IMR-90 (cell line): Measurements from ENCODE around the gene LRRFIP1. TPM values are rescaled to one million over a fixed set of nuclear protein-coding genes. Genes with fewer than 3 reads are reported as not detected.

Source experiments
- ATAC-seq: fragments of 200-7000 bp; cut with Tn5 transposase; 2 replicates; pipeline ENCODE4 v1.9.1; 2020; ENCODE audit warnings: low read depth, mild to moderate bottlenecking, moderate library complexity
- BruUV-seq: library from RNA; stranded (reverse); fragments of 400-500 nt; replicated peaks from 2 replicates; lab custom pipeline; 2021; lab: Mats Ljungman, UMichigan
- CTCF ChIA-PET: fragments of 300-600 bp; formaldehyde crosslinking; extraction: SDS; loops from one replicate; lab custom pipeline; 2021; ENCODE audit warnings: antibody characterized with exemption; lab: Yijun Ruan, JAX
- POLR2A ChIA-PET: fragments of 300-600 bp; sonication (Branson Sonifier 250); formaldehyde crosslinking; loops from one replicate; lab custom pipeline; 2022; ENCODE audit warnings: antibody characterized with exemption; ENCODE audit not compliant: unreplicated experiment; lab: Charles Lee
- DNase-seq: peaks from one replicate; pipeline ENCODE4 v3.0.0; 2013
- H2AFZ ChIP-seq: replicated peaks from 2 replicates; pipeline ENCODE3; 2013; ENCODE audit warnings: low read length, mild to moderate bottlenecking; ENCODE audit not compliant: poor library complexity
- H2AK5ac ChIP-seq: 2 replicates; pipeline ENCODE4 v1.6.1; 2013; ENCODE audit warnings: low read depth, low read length, inconsistent platforms
- H2AK9ac ChIP-seq: replicated peaks from 2 replicates; pipeline ENCODE3; 2013; ENCODE audit warnings: mild to moderate bottlenecking, low read depth, low read length, moderate library complexity; ENCODE audit not compliant: poor library complexity
- H2BK120ac ChIP-seq: 2 replicates; pipeline ENCODE4 v1.6.1; 2013; ENCODE audit warnings: low read depth, low read length, inconsistent platforms
- H2BK15ac ChIP-seq: 3 replicates; pipeline ENCODE4 v1.6.1; 2013; ENCODE audit warnings: low read depth, low read length, inconsistent platforms
- H2BK20ac ChIP-seq: 2 replicates; pipeline ENCODE4 v1.6.1; 2013; ENCODE audit warnings: low read depth, mild to moderate bottlenecking, inconsistent platforms, low read length, moderate library complexity
- H2BK5ac ChIP-seq: 2 replicates; pipeline ENCODE4 v1.6.1; 2013; ENCODE audit warnings: mild to moderate bottlenecking, low read depth, low read length, inconsistent platforms; ENCODE audit not compliant: poor library complexity, severe bottlenecking
- H3K14ac ChIP-seq: replicated peaks from 2 replicates; pipeline ENCODE4 v1.6.1; 2013; ENCODE audit warnings: low read depth, low read length, inconsistent platforms
- H3K18ac ChIP-seq: 2 replicates; pipeline ENCODE4 v1.6.1; 2013; ENCODE audit warnings: low read depth, low read length, control low read depth
- H3K23ac ChIP-seq: 2 replicates; pipeline ENCODE4 v1.6.1; 2013; ENCODE audit warnings: low read depth, low read length, inconsistent platforms
- H3K27ac ChIP-seq: 2 replicates; pipeline ENCODE4 v1.5.1; 2013; ENCODE audit warnings: mild to moderate bottlenecking, control low read depth, low read length; ENCODE audit not compliant: insufficient read depth
- H3K27me3 ChIP-seq: 2 replicates; pipeline ENCODE4 v1.6.1; 2013; ENCODE audit warnings: low read length; ENCODE audit not compliant: control insufficient read depth, insufficient read depth
- H3K36me3 ChIP-seq: 2 replicates; pipeline ENCODE4 v1.6.1; 2013; ENCODE audit warnings: low read length, mixed read lengths; ENCODE audit not compliant: control insufficient read depth, insufficient read depth
- H3K4ac ChIP-seq: 2 replicates; pipeline ENCODE4 v1.6.1; 2013; ENCODE audit warnings: low read depth, low read length, inconsistent platforms
- H3K4me1 ChIP-seq: 2 replicates; pipeline ENCODE4 v1.6.1; 2013; ENCODE audit warnings: low read length, mixed read lengths; ENCODE audit not compliant: control insufficient read depth, insufficient read depth
- H3K4me2 ChIP-seq: 2 replicates; pipeline ENCODE4 v1.6.1; 2013; ENCODE audit warnings: low read depth, mild to moderate bottlenecking, control low read depth, low read length, moderate library complexity
- H3K4me3 ChIP-seq: 2 replicates; pipeline ENCODE4 v1.5.1; 2013; ENCODE audit warnings: low read depth, mild to moderate bottlenecking, control low read depth, low read length, moderate library complexity; ENCODE audit not compliant: insufficient read depth
- H3K56ac ChIP-seq: 2 replicates; pipeline ENCODE4 v1.6.1; 2013; ENCODE audit warnings: low read length, inconsistent platforms; ENCODE audit not compliant: insufficient read depth; ENCODE audit errors: extremely low read depth
- H3K79me1 ChIP-seq, 2 experiments: 2 replicates each; pipeline ENCODE4 v1.6.1; 2013; ENCODE audit warnings: low read length in 2 of 2, inconsistent platforms in 1 of 2, low read depth in 1 of 2
- H3K9ac ChIP-seq: 2 replicates; pipeline ENCODE4 v1.6.1; 2013; ENCODE audit warnings: low read depth, low read length, control low read depth
- H3K9me1 ChIP-seq: 2 replicates; pipeline ENCODE4 v1.6.1; 2013; ENCODE audit warnings: low read length, inconsistent platforms; ENCODE audit not compliant: insufficient read depth
- H3K9me3 ChIP-seq: 2 replicates; pipeline ENCODE4 v1.6.1; 2013; ENCODE audit warnings: low read length; ENCODE audit not compliant: control insufficient read depth, insufficient read depth
- H4K20me1 ChIP-seq: 2 replicates; pipeline ENCODE4 v1.6.1; 2013; ENCODE audit warnings: low read length, inconsistent platforms; ENCODE audit not compliant: insufficient read depth
- H4K5ac ChIP-seq: 2 replicates; pipeline ENCODE4 v1.6.1; 2013; ENCODE audit warnings: mild to moderate bottlenecking, low read depth, low read length, control low read depth
- H4K8ac ChIP-seq, 2 experiments: 2 replicates each; pipeline ENCODE4 v1.6.1; 2013; ENCODE audit warnings: low read depth in 2 of 2, low read length in 2 of 2, control low read depth in 1 of 2, inconsistent platforms in 1 of 2
- H4K91ac ChIP-seq: 2 replicates; pipeline ENCODE4 v1.6.1; 2013; ENCODE audit warnings: low read depth, low read length, inconsistent platforms; ENCODE audit not compliant: insufficient read depth
- BHLHE40 ChIP-seq: fragments of 150-350 bp; IDR thresholded peaks from 2 replicates; pipeline ENCODE4 v1.6.1; 2016; ENCODE audit warnings: mild to moderate bottlenecking, low read depth, low read length
- CHD1 ChIP-seq: IDR thresholded peaks from 2 replicates; pipeline ENCODE4 v1.6.1; 2012; ENCODE audit warnings: low read depth, low read length, improper control_type of control experiment
- FOS ChIP-seq: fragments of 150-350 bp; IDR thresholded peaks from 2 replicates; pipeline ENCODE4 v1.6.1; 2016; ENCODE audit warnings: low read depth, low read length
- MAFK ChIP-seq: IDR thresholded peaks from 2 replicates; pipeline ENCODE4 v1.6.1; 2012; ENCODE audit warnings: low read depth, low read length, improper control_type of control experiment
- MAZ ChIP-seq: IDR thresholded peaks from 2 replicates; pipeline ENCODE4 v1.6.1; 2012; ENCODE audit warnings: low read depth, mild to moderate bottlenecking, low read length, improper control_type of control experiment, moderate library complexity, borderline replicate concordance
- RCOR1 ChIP-seq: IDR thresholded peaks from 2 replicates; pipeline ENCODE4 v1.6.1; 2012; ENCODE audit warnings: mild to moderate bottlenecking, low read length, improper control_type of control experiment; ENCODE audit not compliant: insufficient replicate concordance
- RFX5 ChIP-seq: IDR thresholded peaks from 2 replicates; pipeline ENCODE4 v1.8.0; 2012; ENCODE audit warnings: low read depth, mild to moderate bottlenecking, low read length, moderate library complexity
- SMC3 ChIP-seq: fragments of 150-350 bp; IDR thresholded peaks from 2 replicates; pipeline ENCODE4 v1.6.1; 2016; ENCODE audit warnings: low read depth, mild to moderate bottlenecking, antibody characterized with exemption, low read length, moderate library complexity
- WGBS, 2 experiments: methylation state at CpG; one replicate each; pipeline versions ENCODE4 v1.1.5 to v1.1.7; 2013; ENCODE audit warnings: missing lambda C conversion rate in 2 of 2; ENCODE audit not compliant: insufficient read length in 1 of 2; ENCODE audit errors: extremely low coverage in 2 of 2; 5-methylcytosine and 5-hydroxymethylcytosine counted together
- dilution Hi-C: fragments of 300-500 bp; cut with HindIII; formaldehyde crosslinking; loops from one replicate; pipeline ENCODE4 v1.14.3; 2018; ENCODE audit warnings: low sequenced_read_pairs; ENCODE audit not compliant: unreplicated experiment
- in situ Hi-C: fragments of 300-500 bp; cut with MboI; formaldehyde crosslinking; loops from 3 replicates; pipeline ENCODE4 v1.14.3; 2019; ENCODE audit warnings: low sequenced_read_pairs, inconsistent platforms, mixed read lengths
- intact Hi-C: fragments of 100-400 bp; cut with micrococcal nuclease; formaldehyde crosslinking; loops from 2 replicates; pipeline ENCODE4 v1.10.0; 2022
- polyA plus RNA-seq, 3 experiments: library from polyadenylated mRNA; depleted of rRNA; stranded (reverse); fragments of >200 nt; gene quantifications; 2 replicates each; pipeline ENCODE4 v1.2.3, GENCODE V29; 2012; ENCODE audit warnings: low replicate concordance in 1 of 3
- total RNA-seq: library from RNA; depleted of rRNA; stranded (reverse); fragments of >200 nt; gene quantifications from 2 replicates; pipeline ENCODE4 v1.2.3, GENCODE V29; 2012
- TF ChIP-seq, protein P1 (sequence below): conservative IDR thresholded peaks from 2 replicates; pipeline ENCODE4 v1.5.1; 2012; ENCODE audit warnings: mild to moderate bottlenecking, low read depth, low read length, improper control_type of control experiment
- TF ChIP-seq, protein P2 (sequence below): fragments of 150-350 bp; IDR thresholded peaks from 2 replicates; pipeline ENCODE4 v1.6.1; 2017; ENCODE audit warnings: mild to moderate bottlenecking, antibody characterized with exemption, low read length, low read depth
- TF ChIP-seq, protein P3 (sequence below): fragments of 150-350 bp; IDR thresholded peaks from 2 replicates; pipeline ENCODE4 v1.6.1; 2016; ENCODE audit warnings: low read depth, mild to moderate bottlenecking, low read length, moderate library complexity, borderline replicate concordance

Gene LRRFIP1
- total and polyA plus RNA-seq, 2 of the 4 experiments (the other 2 are of a cell fraction) = 52.2 to 54.4 TPM

DNA sequence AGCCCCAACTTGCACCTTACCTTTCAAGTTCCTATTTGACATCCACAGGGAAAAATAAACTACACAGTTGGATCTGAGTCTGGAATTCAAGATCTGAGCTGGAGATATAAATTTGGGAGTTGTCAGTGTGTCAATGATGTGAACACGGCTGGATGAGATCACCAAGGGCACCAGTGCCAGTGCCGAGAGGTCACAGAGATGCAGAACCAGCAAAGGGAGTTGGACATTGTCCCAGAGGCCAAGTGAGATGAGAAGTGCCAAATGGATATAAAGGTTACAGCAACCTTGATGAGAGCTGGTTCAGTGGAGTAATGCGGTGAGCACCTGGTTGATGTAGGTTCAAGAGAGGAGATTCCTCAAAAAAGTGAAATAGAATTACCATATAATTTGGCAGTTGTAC lies 24.8 kb downstream of the LRRFIP1 start:
- Histone ChIP-seq H3K36me3 (peaks cover 5% of the 10 kb centered on the region), H4K91ac (no peak overlapping the region), H2BK15ac (no peak overlapping the region), H2AK9ac (no peak overlapping the region), H3K27me3 (no peaks in the 10 kb centered on the region), H3K4me2 (no peak overlapping the region), H3K18ac (no peak overlapping the region), H3K9me1 (peaks cover 3% of the 10 kb centered on the region; the same call in 1 of the 2 replicates), H3K4me1 (no peaks in the 10 kb centered on the region), H4K5ac (no peak overlapping the region), H3K4me3 (no peak overlapping the region), H2BK5ac (no peak overlapping the region), H3K27ac (no peak overlapping the region), H3K14ac (no peak overlapping the region), H4K20me1 (peaks cover 22% of the 10 kb centered on the region), H4K8ac (no peak overlapping the region), H3K23ac (no peak overlapping the region), H2BK20ac (no peak overlapping the region), H3K4ac (no peak overlapping the region), H3K9ac (no peak overlapping the region), H3K79me1 (peaks cover 34 to 70% of the 10 kb centered on the region in 2 experiments), H3K9me3 (peaks cover 5% of the 10 kb centered on the region), H2BK120ac (no peak overlapping the region), H2AFZ (no peak overlapping the region), H3K56ac (no peak overlapping the region), H2AK5ac (no peak overlapping the region)
- in situ Hi-C loops = no loop called here
- 100% methylated on average over 2 of the region's 3 CpGs; no CpG with 5 or more reads in 1 of the 2 experiments for WGBS, 2 experiments
- dilution Hi-C loops = no loop called here
- ChIA-PET CTCF (no interaction called here), POLR2A (no interaction called here)
- no peak for ATAC-seq
- no peak for TF ChIP-seq RFX5
- TF ChIP-seq FOS = no peak
- TF ChIP-seq, protein P1, sequence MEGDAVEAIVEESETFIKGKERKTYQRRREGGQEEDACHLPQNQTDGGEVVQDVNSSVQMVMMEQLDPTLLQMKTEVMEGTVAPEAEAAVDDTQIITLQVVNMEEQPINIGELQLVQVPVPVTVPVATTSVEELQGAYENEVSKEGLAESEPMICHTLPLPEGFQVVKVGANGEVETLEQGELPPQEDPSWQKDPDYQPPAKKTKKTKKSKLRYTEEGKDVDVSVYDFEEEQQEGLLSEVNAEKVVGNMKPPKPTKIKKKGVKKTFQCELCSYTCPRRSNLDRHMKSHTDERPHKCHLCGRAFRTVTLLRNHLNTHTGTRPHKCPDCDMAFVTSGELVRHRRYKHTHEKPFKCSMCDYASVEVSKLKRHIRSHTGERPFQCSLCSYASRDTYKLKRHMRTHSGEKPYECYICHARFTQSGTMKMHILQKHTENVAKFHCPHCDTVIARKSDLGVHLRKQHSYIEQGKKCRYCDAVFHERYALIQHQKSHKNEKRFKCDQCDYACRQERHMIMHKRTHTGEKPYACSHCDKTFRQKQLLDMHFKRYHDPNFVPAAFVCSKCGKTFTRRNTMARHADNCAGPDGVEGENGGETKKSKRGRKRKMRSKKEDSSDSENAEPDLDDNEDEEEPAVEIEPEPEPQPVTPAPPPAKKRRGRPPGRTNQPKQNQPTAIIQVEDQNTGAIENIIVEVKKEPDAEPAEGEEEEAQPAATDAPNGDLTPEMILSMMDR = no peak
- TF ChIP-seq, protein P2, sequence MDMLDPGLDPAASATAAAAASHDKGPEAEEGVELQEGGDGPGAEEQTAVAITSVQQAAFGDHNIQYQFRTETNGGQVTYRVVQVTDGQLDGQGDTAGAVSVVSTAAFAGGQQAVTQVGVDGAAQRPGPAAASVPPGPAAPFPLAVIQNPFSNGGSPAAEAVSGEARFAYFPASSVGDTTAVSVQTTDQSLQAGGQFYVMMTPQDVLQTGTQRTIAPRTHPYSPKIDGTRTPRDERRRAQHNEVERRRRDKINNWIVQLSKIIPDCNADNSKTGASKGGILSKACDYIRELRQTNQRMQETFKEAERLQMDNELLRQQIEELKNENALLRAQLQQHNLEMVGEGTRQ = no peak
- no peak for TF ChIP-seq CHD1
- no peak for TF ChIP-seq RCOR1
- TF ChIP-seq MAFK = no peak
- no peak for TF ChIP-seq SMC3
- TF ChIP-seq, protein P3, sequence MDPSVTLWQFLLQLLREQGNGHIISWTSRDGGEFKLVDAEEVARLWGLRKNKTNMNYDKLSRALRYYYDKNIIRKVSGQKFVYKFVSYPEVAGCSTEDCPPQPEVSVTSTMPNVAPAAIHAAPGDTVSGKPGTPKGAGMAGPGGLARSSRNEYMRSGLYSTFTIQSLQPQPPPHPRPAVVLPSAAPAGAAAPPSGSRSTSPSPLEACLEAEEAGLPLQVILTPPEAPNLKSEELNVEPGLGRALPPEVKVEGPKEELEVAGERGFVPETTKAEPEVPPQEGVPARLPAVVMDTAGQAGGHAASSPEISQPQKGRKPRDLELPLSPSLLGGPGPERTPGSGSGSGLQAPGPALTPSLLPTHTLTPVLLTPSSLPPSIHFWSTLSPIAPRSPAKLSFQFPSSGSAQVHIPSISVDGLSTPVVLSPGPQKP = no peak
- no peak for TF ChIP-seq BHLHE40
- TF ChIP-seq MAZ = no peak
- DNase-seq = no peak
- intact Hi-C loops = no loop called here
- no TSS peak for BruUV-seq
